CD4-positive, CD25-positive, alpha-beta regulatory T cell (primary cell): ENCODE results near the gene LGMN. TPM values are rescaled to one million over a fixed set of nuclear protein-coding genes. Genes with fewer than 3 reads are reported as not detected.

ENCODE experiments used
- ATAC-seq, 2 donors: fragments of 150-1000 bp; cut with Tn5 transposase; one replicate each; pipeline ENCODE4 v1.10.0; 2021; ENCODE audit warnings: low read depth in 2 of 2, moderate number of reproducible peaks in 2 of 2, moderate library complexity in 1 of 2
- DNase-seq, 3 donors: peaks; one replicate each; pipeline versions ENCODE4 v3.0.0 to v3.0.0-alpha.2; 2012 to 2022; ENCODE audit warnings: mixed read lengths in 1 of 3
- H3K27ac ChIP-seq: one replicate; pipeline ENCODE4 v1.7.0; 2013; ENCODE audit warnings: mild to moderate bottlenecking, low read length; ENCODE audit not compliant: insufficient read depth, poor library complexity, severe bottlenecking
- H3K27me3 ChIP-seq: one replicate; pipeline ENCODE4 v1.7.0; 2013; ENCODE audit warnings: low read length; ENCODE audit not compliant: control insufficient read depth, insufficient read depth
- H3K36me3 ChIP-seq: one replicate; pipeline ENCODE4 v1.7.0; 2013; ENCODE audit warnings: mild to moderate bottlenecking, low read length, moderate library complexity; ENCODE audit not compliant: control insufficient read depth, insufficient read depth
- H3K4me1 ChIP-seq: 2 replicates; pipeline ENCODE4 v1.7.0; 2013; ENCODE audit warnings: mild to moderate bottlenecking, low read length; ENCODE audit not compliant: insufficient read depth, control insufficient read depth, poor library complexity, severe bottlenecking
- H3K4me3 ChIP-seq: one replicate; pipeline ENCODE4 v1.7.0; 2013; ENCODE audit warnings: low read depth, mild to moderate bottlenecking, low read length, moderate library complexity
- H3K9me3 ChIP-seq, 2 experiments: 1 replicate in 1 of 2; 2 replicates in 1 of 2; pipeline ENCODE4 v1.7.0; 2013; ENCODE audit warnings: low read length in 2 of 2, mild to moderate bottlenecking in 1 of 2, moderate library complexity in 1 of 2; ENCODE audit not compliant: control insufficient read depth in 2 of 2
- H3K27ac Mint-ChIP-seq, 3 donors: one replicate each; pipeline ENCODE4 v1.8.0; 2020 to 2022; ENCODE audit warnings: mild to moderate bottlenecking in 3 of 3, mixed read lengths in 3 of 3, moderate library complexity in 2 of 3
- H3K27me3 Mint-ChIP-seq: one replicate; pipeline ENCODE4 v1.8.0; 2022; ENCODE audit warnings: mild to moderate bottlenecking, mixed read lengths
- H3K36me3 Mint-ChIP-seq: one replicate; pipeline ENCODE4 v1.8.0; 2020; ENCODE audit warnings: mixed read lengths
- H3K4me1 Mint-ChIP-seq, 4 donors: one replicate each; pipeline ENCODE4 v1.8.0; 2020 to 2022; ENCODE audit warnings: mixed read lengths in 4 of 4, mild to moderate bottlenecking in 1 of 4
- H3K4me3 Mint-ChIP-seq, 4 donors: one replicate each; pipeline ENCODE4 v1.8.0; 2020 to 2022; ENCODE audit warnings: mild to moderate bottlenecking in 4 of 4, mixed read lengths in 4 of 4, moderate library complexity in 3 of 4
- H3K9me3 Mint-ChIP-seq, 7 donors: one replicate each; pipeline ENCODE4 v1.8.0; 2020 to 2022; ENCODE audit warnings: mixed read lengths in 7 of 7, mild to moderate bottlenecking in 3 of 7, moderate library complexity in 2 of 7
- polyA plus RNA-seq, 4 donors: library from polyadenylated mRNA; unstranded; fragments of 300-500 nt; fragmentation: Illumina TruSeq; gene quantifications; one replicate each; pipeline ENCODE4 v1.2.3, GENCODE V29; 2021
- total RNA-seq: library from RNA; stranded (reverse); gene quantifications from one replicate; pipeline ENCODE4 v1.2.3, GENCODE V29; 2022

The LGMN gene
- total and polyA plus RNA-seq, 5 donors from 2014 or later: 10.9 to 34.4 (median 18.5) TPM

DNA sequence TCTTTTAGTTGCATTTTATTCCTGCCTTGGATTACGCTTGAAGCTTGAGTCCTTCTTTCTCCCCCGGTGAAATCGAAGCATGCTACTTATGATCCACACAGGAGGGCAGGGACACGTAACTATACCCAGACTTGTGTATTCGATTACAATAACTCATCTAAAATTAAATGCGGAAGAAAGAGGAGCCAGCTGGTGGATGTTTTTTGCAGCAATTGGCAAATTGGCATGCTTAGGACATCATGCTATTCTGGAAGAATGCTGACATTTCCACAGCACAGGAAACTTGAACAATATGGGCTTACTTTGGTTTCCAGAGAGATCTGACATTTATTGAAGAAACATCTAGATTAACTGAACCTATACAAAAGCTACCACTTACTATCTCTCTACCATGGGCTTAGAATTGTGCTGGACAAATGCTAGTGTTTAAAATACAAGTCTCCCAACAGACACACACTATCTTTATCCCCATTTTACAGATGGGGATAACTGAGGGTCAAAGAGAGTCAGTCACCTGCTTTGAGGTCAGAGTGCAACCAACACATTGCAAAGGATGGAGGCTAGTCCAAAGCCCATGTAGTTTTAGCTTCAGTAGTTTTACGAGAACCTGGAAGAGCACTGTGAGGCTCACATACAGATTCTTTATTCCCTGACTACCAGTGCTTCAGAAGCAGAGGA is 36.3 kb downstream of the LGMN start:
- Mint-ChIP-seq H3K9me3 (no peaks in the 10 kb centered on the region), H3K36me3 (peaks cover 24% of the 10 kb centered on the region), H3K27ac (no peak overlapping the region), H3K27me3 (no peaks in the 10 kb centered on the region), H3K4me1 (no peaks in the 10 kb centered on the region), H3K4me3 (no peak overlapping the region)
- H3K9me3 ChIP-seq: no peaks in the 10 kb centered on the region
- no peaks in the 10 kb centered on the region for H3K27me3 ChIP-seq
- no peak overlapping the region for H3K27ac ChIP-seq
- ATAC-seq (no peak), DNase-seq (no peak)
- H3K4me1 ChIP-seq: peaks cover under 1% of the 10 kb centered on the region
- no peak overlapping the region for H3K4me3 ChIP-seq
- H3K36me3 ChIP-seq: peaks cover 4% of the 10 kb centered on the region

DNA sequence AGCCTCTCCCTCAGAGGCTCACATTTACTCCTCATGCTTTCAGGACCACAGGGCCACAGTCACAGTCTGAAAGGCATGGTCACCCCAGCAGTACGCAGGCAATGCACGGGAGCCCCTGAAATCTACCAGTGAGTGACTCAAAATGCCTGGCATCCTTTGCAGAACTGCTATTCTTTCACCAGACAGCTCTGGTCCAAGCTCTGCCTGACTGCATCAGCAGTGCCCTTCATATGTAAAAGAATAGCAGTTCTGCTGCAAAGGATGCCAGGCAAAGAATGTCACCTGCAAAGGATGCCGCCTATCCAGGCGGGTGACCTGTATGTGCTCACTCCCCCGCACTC is 38.5 kb downstream of the LGMN start:
- H3K9me3 Mint-ChIP-seq: no peaks in the 10 kb centered on the region
- H3K36me3 Mint-ChIP-seq: peaks cover 31% of the 10 kb centered on the region
- DNase-seq (no peak), ATAC-seq (no peak)
- Histone ChIP-seq H3K4me3 (no peak overlapping the region), H3K4me1 (no peaks in the 10 kb centered on the region), H3K27me3 (no peaks in the 10 kb centered on the region), H3K27ac (no peak overlapping the region), H3K9me3 (no peaks in the 10 kb centered on the region), H3K36me3 (peaks cover 4% of the 10 kb centered on the region)
- no peaks in the 10 kb centered on the region for H3K27me3 Mint-ChIP-seq
- H3K4me3 Mint-ChIP-seq: no peak overlapping the region
- H3K27ac Mint-ChIP-seq: no peak overlapping the region
- H3K4me1 Mint-ChIP-seq: no peaks in the 10 kb centered on the region

DNA sequence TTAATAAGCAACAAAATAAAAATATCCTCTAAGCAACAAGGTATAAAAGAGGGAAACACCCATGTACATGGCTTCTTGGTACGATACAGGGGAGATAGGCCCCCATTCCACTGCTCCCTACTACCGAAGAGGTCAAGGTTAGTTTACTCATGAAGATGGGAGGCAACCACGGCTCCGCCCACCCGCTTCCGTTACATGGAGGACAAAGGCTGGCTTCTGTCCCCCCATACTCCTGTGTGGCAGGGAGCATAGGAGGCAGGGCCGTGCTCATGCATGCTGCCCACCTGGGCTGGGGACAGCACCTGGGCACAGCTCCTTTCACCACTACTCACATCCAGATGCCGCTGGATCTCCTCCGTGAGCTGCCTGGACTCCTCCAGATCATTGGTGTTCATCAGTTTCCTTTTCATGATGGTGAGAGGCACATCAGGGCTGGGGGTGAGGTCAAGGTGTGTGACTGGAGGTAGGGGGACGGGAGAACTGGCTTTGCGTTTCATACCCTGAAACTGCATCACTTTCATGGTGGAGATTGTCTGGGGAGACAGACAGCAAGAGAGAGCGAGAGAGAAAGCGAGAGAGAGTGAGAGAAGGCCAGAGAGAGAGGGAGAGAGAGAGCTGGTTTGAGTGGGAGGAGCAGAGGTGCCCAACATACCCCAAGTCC is 39.0 kb downstream of the LGMN start:
- H3K36me3 Mint-ChIP-seq: peaks cover 36% of the 10 kb centered on the region
- H3K27ac Mint-ChIP-seq: peak overlapping the region in 1 of 3 donors; percentile 52
- no peak for DNase-seq
- Histone ChIP-seq H3K27me3 (no peaks in the 10 kb centered on the region), H3K4me1 (no peaks in the 10 kb centered on the region), H3K36me3 (peaks cover 4% of the 10 kb centered on the region), H3K4me3 (no peak overlapping the region), H3K9me3 (no peaks in the 10 kb centered on the region), H3K27ac (no peak overlapping the region)
- ATAC-seq: no peak
- H3K27me3 Mint-ChIP-seq: no peaks in the 10 kb centered on the region
- no peaks in the 10 kb centered on the region for H3K9me3 Mint-ChIP-seq
- H3K4me3 Mint-ChIP-seq: peak overlapping the region in 1 of 4 donors; percentile 28
- H3K4me1 Mint-ChIP-seq: no peaks in the 10 kb centered on the region

DNA sequence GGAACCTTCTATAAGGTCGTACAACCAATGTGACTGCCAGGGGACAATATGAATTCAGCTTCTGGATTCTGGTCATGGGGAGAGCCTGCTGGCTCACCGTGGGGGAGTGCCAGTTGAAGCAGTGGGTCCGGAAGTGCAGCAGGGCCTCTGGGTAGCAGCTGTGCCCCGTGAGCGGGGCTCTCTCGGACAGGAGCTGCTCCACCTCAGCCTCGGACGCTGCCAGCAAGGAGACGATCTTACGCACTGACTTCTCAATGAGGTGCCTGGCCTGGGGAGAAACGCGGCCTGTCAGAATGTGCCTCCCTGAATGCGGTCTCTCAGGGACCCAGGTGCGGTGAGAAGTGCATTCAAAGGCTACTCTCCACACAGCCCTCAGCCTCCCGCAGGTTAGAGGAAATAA is 42.0 kb downstream of the LGMN start:
- ATAC-seq (no peak), DNase-seq (no peak)
- Histone ChIP-seq H3K9me3 (no peaks in the 10 kb centered on the region), H3K4me3 (no peak overlapping the region), H3K27ac (no peak overlapping the region), H3K4me1 (no peaks in the 10 kb centered on the region), H3K27me3 (no peaks in the 10 kb centered on the region), H3K36me3 (peaks cover 3% of the 10 kb centered on the region)
- Mint-ChIP-seq H3K36me3 (peaks cover 33% of the 10 kb centered on the region), H3K4me3 (no peak overlapping the region), H3K9me3 (no peaks in the 10 kb centered on the region), H3K4me1 (no peaks in the 10 kb centered on the region), H3K27me3 (no peaks in the 10 kb centered on the region), H3K27ac (no peak overlapping the region)

DNA sequence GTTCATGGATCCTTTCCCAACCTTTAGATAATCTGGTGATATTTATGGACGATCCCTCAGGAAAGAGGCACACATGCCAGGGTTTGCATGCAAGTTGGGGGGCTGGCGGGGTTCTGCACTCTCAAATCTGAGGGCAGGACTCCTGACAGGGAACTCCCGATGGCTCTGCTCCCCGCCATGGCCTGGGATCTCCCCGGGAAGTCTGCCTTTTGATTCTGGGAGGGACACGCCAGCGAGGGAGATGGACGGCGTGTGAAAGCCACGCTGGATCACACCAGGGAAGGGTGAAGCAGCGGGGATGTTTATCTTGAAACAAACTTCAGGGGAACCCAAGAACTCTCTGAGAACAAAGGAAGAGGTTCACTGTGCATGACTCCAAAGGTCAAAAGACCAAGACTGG is 43.6 kb downstream of the LGMN start:
- ATAC-seq (no peak), DNase-seq (no peak)
- Mint-ChIP-seq H3K4me1 (no peaks in the 10 kb centered on the region), H3K9me3 (no peaks in the 10 kb centered on the region), H3K27me3 (peaks cover 8% of the 10 kb centered on the region), H3K36me3 (peaks cover 21% of the 10 kb centered on the region), H3K4me3 (no peak overlapping the region), H3K27ac (peak overlapping the region in 2 of 3 donors; percentile 42 to 52)
- no peak overlapping the region for H3K4me3 ChIP-seq
- H3K36me3 ChIP-seq: no peaks in the 10 kb centered on the region
- H3K9me3 ChIP-seq: no peaks in the 10 kb centered on the region
- no peak overlapping the region for H3K27ac ChIP-seq
- no peaks in the 10 kb centered on the region for H3K27me3 ChIP-seq
- no peaks in the 10 kb centered on the region for H3K4me1 ChIP-seq

DNA sequence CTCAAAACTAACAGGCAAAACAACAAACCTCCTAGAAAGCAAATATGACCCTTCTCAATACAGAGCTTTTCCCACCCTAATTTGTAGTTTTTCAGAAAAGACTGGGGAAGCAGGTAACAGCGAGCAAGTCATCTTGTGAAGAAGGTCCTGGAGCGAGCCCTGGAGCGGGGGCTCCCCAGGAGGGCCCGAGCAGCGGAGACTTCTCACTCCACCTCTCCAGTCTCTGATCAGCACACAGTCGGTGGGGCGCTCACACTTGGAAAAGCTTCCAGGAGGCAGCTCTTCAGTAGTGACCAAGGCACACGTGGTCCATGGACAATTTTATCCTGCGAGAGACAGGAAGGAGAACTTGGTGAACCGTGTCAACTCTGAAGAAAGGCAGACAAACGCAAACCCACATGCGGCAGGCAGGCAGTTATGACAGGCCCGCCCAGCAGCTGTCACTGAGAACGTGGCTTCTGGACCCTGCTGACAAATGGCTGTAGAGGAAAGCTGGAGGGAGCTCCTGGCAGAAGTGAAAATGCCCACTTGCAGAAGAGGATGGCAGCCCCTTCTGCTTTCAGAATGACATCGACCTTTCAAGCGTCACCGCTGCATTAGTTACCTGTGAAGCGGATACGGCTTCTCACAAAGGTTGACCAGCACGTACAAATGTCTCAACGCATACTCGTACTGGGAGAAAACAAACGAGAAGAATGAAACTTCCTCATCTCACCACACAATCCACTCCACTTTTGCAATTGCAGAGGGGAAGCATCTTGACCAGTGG is 44.2 kb downstream of the LGMN start:
- Mint-ChIP-seq H3K27me3 (peaks cover 14% of the 10 kb centered on the region), H3K4me3 (no peak overlapping the region), H3K27ac (no peak overlapping the region), H3K9me3 (no peaks in the 10 kb centered on the region), H3K36me3 (peaks cover 21% of the 10 kb centered on the region), H3K4me1 (no peaks in the 10 kb centered on the region)
- Histone ChIP-seq H3K27me3 (no peaks in the 10 kb centered on the region), H3K27ac (no peak overlapping the region), H3K36me3 (no peaks in the 10 kb centered on the region), H3K4me1 (no peaks in the 10 kb centered on the region), H3K4me3 (no peak overlapping the region), H3K9me3 (no peaks in the 10 kb centered on the region)
- ATAC-seq: no peak
- no peak for DNase-seq

DNA sequence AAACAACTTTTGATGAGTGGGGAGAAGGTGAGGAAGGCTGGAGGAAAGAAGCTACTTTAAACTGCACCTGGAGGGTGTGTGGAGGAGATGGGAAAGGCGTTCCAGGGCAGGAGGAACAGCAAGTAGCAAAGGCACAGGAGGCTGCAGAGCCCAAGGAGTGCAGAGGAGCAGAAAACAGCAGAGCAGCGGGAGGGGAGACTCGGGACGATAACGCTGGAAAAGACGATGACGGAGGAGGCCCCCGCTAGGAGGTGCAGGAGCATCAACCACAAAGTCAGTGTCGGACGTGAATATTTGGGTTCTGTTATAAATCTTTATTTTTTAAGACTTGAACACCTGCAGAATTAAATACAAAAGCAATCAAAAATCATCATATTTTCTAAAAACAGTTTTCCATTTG is 44.9 kb downstream of the LGMN start:
- ATAC-seq: no peak
- H3K27ac Mint-ChIP-seq: no peak overlapping the region
- DNase-seq: no peak

More for the DNA sequence above, 44.9 kb downstream of the LGMN start:
- Histone ChIP-seq H3K36me3 (no peaks in the 10 kb centered on the region), H3K4me1 (no peaks in the 10 kb centered on the region), H3K27ac (no peak overlapping the region), H3K27me3 (no peaks in the 10 kb centered on the region), H3K4me3 (no peak overlapping the region), H3K9me3 (no peaks in the 10 kb centered on the region)
- Mint-ChIP-seq H3K4me1 (no peaks in the 10 kb centered on the region), H3K27me3 (peaks cover 18% of the 10 kb centered on the region), H3K9me3 (no peaks in the 10 kb centered on the region), H3K4me3 (no peak overlapping the region), H3K36me3 (peaks cover 19% of the 10 kb centered on the region)
